Measurements from ENCODE around the gene PPIL1. TPM values are rescaled to one million over a fixed set of nuclear protein-coding genes. Genes with fewer than 3 reads are reported as not detected.
A peak's percentile ranks its signal among the peaks of the same experiment; 100 is the strongest.

PPIL1 gene
- total RNA-seq, 3 donors from 2014 or later: 7.2 to 14.2 (median 10.5) TPM

DNA sequence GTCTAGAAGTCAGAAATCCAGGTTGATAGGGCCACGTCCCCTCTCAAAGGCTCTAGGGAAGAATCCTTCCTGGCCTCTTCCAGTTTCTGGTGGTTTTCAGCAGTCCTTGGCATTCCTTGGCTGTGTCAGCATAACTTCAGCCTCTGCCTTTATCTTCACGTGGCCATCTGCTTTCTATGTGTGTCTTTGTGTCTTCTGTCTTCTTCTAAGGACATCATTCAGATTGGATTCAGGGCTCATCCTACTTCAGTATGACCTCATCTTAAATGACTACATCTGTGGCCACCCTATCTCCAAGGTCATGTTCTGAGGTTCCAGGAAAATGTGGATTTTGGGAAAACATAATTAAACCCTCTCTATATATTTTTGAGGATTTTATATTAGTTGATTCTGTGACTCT, 34.1 kb upstream of the PPIL1 start:
- no peaks in the 10 kb centered on the region for H3K36me3 ChIP-seq (ENCODE audit: low read depth)

GRCh38 chr6:36907781-36908180, 33.2 kb upstream of the PPIL1 start:
- H3K4me1 ChIP-seq (ENCODE audit: low read depth): peaks cover 2% of the 10 kb centered on the region
- H3K4me3 ChIP-seq: no peak overlapping the region
- H3K9me3 ChIP-seq: no peaks in the 10 kb centered on the region
- intact Hi-C loops (cut with DNase I, micrococcal nuclease): no loop called here
- no peak for DNase-seq
- ATAC-seq: no peak
- no peaks in the 10 kb centered on the region for H3K36me3 ChIP-seq (ENCODE audit: low read depth)
- TF ChIP-seq, protein P1, sequence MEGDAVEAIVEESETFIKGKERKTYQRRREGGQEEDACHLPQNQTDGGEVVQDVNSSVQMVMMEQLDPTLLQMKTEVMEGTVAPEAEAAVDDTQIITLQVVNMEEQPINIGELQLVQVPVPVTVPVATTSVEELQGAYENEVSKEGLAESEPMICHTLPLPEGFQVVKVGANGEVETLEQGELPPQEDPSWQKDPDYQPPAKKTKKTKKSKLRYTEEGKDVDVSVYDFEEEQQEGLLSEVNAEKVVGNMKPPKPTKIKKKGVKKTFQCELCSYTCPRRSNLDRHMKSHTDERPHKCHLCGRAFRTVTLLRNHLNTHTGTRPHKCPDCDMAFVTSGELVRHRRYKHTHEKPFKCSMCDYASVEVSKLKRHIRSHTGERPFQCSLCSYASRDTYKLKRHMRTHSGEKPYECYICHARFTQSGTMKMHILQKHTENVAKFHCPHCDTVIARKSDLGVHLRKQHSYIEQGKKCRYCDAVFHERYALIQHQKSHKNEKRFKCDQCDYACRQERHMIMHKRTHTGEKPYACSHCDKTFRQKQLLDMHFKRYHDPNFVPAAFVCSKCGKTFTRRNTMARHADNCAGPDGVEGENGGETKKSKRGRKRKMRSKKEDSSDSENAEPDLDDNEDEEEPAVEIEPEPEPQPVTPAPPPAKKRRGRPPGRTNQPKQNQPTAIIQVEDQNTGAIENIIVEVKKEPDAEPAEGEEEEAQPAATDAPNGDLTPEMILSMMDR (IDR thresholded peaks at IDR 0.05): no peak

More for the DNA sequence above, 34.1 kb upstream of the PPIL1 start:
- intact Hi-C loops (cut with DNase I, micrococcal nuclease): no loop called here
- no peaks in the 10 kb centered on the region for H3K9me3 ChIP-seq
- ATAC-seq: no peak
- no peak for DNase-seq
- H3K4me3 ChIP-seq: no peak overlapping the region
- peaks cover 11% of the 10 kb centered on the region for H3K4me1 ChIP-seq (ENCODE audit: low read depth)
- TF ChIP-seq, protein P1 (IDR thresholded peaks at IDR 0.05): no peak

DNA sequence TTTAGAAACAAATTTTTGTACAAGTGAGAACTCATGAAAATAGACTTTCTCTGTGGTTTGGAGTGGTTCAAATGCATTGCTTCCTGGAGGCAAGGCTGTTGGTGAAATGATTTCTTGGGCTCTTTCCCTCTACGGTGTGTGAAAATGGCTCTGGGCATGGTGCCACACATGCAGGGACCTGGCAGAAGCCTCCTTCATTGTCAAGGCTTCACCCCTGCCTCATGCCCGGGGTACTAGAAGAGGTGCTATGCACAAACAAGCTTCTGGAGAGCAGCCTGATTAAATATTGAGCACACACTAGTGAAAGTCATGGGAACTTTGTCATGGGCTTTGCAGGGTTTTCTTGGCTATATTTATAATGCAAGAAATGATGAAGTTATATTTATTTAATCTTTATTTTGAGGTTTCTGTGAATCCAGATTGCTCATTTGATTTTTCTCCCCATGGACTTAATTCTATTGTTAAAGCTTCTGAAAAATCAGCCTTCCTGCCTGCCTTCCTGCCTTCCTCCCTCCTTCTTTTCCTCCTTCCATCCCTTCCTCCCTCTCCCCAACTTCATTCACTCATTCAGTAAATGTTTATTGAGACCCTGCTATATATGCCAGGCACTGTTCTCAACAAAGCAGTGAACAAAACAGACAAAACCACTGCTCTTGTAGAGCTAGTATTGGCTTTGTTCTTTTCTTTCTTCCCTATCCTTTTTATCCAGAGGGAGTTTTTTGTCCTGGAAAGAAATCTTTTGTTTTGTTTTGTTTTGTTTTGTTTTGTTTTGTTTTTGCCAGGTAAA, 32.1 kb upstream of the PPIL1 start:
- DNase-seq (peak in 1 of 3 donors; percentile 29), ATAC-seq (peak; percentile 26)
- H3K4me1 ChIP-seq (ENCODE audit: low read depth): no peaks in the 10 kb centered on the region
- H3K9me3 ChIP-seq: no peaks in the 10 kb centered on the region
- H3K36me3 ChIP-seq (ENCODE audit: low read depth): no peaks in the 10 kb centered on the region
- intact Hi-C loops (cut with DNase I, micrococcal nuclease): no loop called here
- TF ChIP-seq, protein P1 (IDR thresholded peaks at IDR 0.05): no peak
- H3K4me3 ChIP-seq: no peak overlapping the region

GRCh38 chr6:36904851-36905393, 30.3 kb upstream of the PPIL1 start:
- no peaks in the 10 kb centered on the region for H3K9me3 ChIP-seq
- TF ChIP-seq, protein P1 (IDR thresholded peaks at IDR 0.05): no peak
- intact Hi-C loops (cut with DNase I, micrococcal nuclease): no loop called here
- no peaks in the 10 kb centered on the region for H3K36me3 ChIP-seq (ENCODE audit: low read depth)
- H3K4me3 ChIP-seq: no peak overlapping the region
- ATAC-seq: no peak
- H3K4me1 ChIP-seq (ENCODE audit: low read depth): no peaks in the 10 kb centered on the region
- no peak for DNase-seq

GRCh38 chr6:36904114-36904513, 29.5 kb upstream of the PPIL1 start:
- TF ChIP-seq, protein P1 (IDR thresholded peaks at IDR 0.05): no peak
- intact Hi-C loops (cut with DNase I, micrococcal nuclease): no loop called here
- ATAC-seq: no peak
- no peaks in the 10 kb centered on the region for H3K9me3 ChIP-seq
- no peaks in the 10 kb centered on the region for H3K36me3 ChIP-seq (ENCODE audit: low read depth)
- no peaks in the 10 kb centered on the region for H3K4me1 ChIP-seq (ENCODE audit: low read depth)
- no peak overlapping the region for H3K4me3 ChIP-seq
- no peak for DNase-seq
